AML-193 (cell line): ENCODE data around the gene MCAT.
"Not testable (repeated sequence)": the region's sequence is repeated elsewhere in the genome, so short reads cannot be mapped to it uniquely, and the experiment has no call there.

Source experiments
- DNase-seq, 2 experiments: peaks; one replicate each; lab custom pipeline; 2025; lab: John Stamatoyannopoulos, UW

Gene MCAT

GRCh38 chr22:43154887-43155536 is 11.8 kb upstream of the MCAT start:
- DNase-seq: no peak

- DNase-seq: no peak
Observed at GRCh38 chr22:43153899-43154298, 10.7 kb upstream of the MCAT start.

- peak; percentile 36 to 41 for DNase-seq
Observed at GRCh38 chr22:43152357-43153071, 9.3 kb upstream of the MCAT start.

GRCh38 chr22:43152003-43152356 is 8.8 kb upstream of the MCAT start:
- no peak for DNase-seq

- peak; percentile 21 to 45 for DNase-seq
Observed at GRCh38 chr22:43151251-43152002, 8.2 kb upstream of the MCAT start, which contains the start of gene TSPO. TSPO (plus strand) TSS chr22:43151559; CDS start chr22:43159239, 7,680 bp downstream.

GRCh38 chr22:43150731-43151206 is 7.6 kb upstream of the MCAT start:
- no peak for DNase-seq

GRCh38 chr22:43148581-43148980 is 5.4 kb upstream of the MCAT start:
- no peak for DNase-seq

- peak; percentile 81 to 91 for DNase-seq
Observed at GRCh38 chr22:43147821-43148220, 4.6 kb upstream of the MCAT start.

GRCh38 chr22:43146332-43146731 is 3.1 kb upstream of the MCAT start:
- peak; percentile 55 to 64 for DNase-seq

GRCh38 chr22:43145371-43145770 is 2.2 kb upstream of the MCAT start:
- DNase-seq: not testable (repeated sequence)

GRCh38 chr22:43144949-43145348 is 1.8 kb upstream of the MCAT start:
- no peak for DNase-seq

GRCh38 chr22:43136801-43137200 is 6.4 kb downstream of the MCAT start:
- DNase-seq: no peak

- no peak for DNase-seq
Observed at GRCh38 chr22:43136255-43136654, 6.9 kb downstream of the MCAT start.

GRCh38 chr22:43135565-43135964 is 7.6 kb downstream of the MCAT start:
- DNase-seq: no peak

- DNase-seq: no peak
Observed at GRCh38 chr22:43134553-43134952, 8.6 kb downstream of the MCAT start.

GRCh38 chr22:43133401-43133800 is 9.8 kb downstream of the MCAT start:
- no peak for DNase-seq

- no peak for DNase-seq
Observed at GRCh38 chr22:43131773-43132501, 11.3 kb downstream of the MCAT start.

- no peak for DNase-seq
Observed at GRCh38 chr22:43129426-43130425, 13.5 kb downstream of the MCAT start.

GRCh38 chr22:43128928-43129424 is 14.2 kb downstream of the MCAT start:
- no peak for DNase-seq

- no peak for DNase-seq
Observed at GRCh38 chr22:43128116-43128515, 15.1 kb downstream of the MCAT start.
